Pancreas (tissue), 10 donors: ENCODE data around the gene IQCK. TPM values are rescaled to one million over a fixed set of nuclear protein-coding genes. Genes with fewer than 3 reads are reported as not detected.

Experiments
- ATAC-seq, 4 donors: fragments of 200-7000 bp; cut with Tn5 transposase; one replicate each; pipeline versions ENCODE4 v1.8.0 to v1.9.1; 2020; ENCODE audit warnings: mild to moderate bottlenecking in 4 of 4, moderate library complexity in 4 of 4
- DNase-seq, 6 donors: peaks; one replicate each; pipeline ENCODE4 v3.0.0-alpha.2; 2020
- FAIRE-seq: peaks from 2 replicates; lab custom pipeline; 2012; peaks lifted over from hg19 to GRCh38; lab: Jason Lieb, UNC
- H3K27ac ChIP-seq, 4 donors: fragments of 200-600 bp; sonication (generic); 1 replicate in 3 of 4; 2 replicates in 1 of 4; pipeline versions ENCODE4 v1.5.0 to v1.8.0; 2020
- H3K27me3 ChIP-seq, 4 donors: fragments of 200-600 bp; one replicate each; pipeline ENCODE4 v1.8.0; 2021
- H3K36me3 ChIP-seq, 3 donors: fragments of 200-600 bp; sonication (generic) in 1 of 3; one replicate each; pipeline versions ENCODE4 v1.5.0 to v1.8.0; 2020 to 2021
- H3K4me1 ChIP-seq, 3 donors: fragments of 200-600 bp; one replicate each; pipeline ENCODE4 v1.8.0; 2021
- H3K4me3 ChIP-seq, 4 donors: fragments of 200-600 bp; sonication (generic) in 2 of 4; one replicate each; pipeline versions ENCODE4 v1.5.0 to v1.8.0; 2020 to 2021
- H3K9me3 ChIP-seq, 4 donors: fragments of 200-600 bp; one replicate each; pipeline ENCODE4 v1.8.0; 2021
- whole genome bisulfite sequencing, 2 donors: extraction: QIAGEN DNeasy Blood & Tissue Kit; methylation state at CpG; one replicate each; pipeline ENCODE4 v1.1.7; 2013; 5-methylcytosine and 5-hydroxymethylcytosine counted together
- intact Hi-C, 3 donors: fragments of 100-400 bp; cut with DNase I; formaldehyde crosslinking; loops; one replicate each; pipeline versions ENCODE4 v1.11.1 to v1.14.2; 2022
- polyA plus RNA-seq, 2 donors: library from polyadenylated mRNA; stranded (reverse); fragments of 200-250 nt; gene quantifications; one replicate each; pipeline ENCODE4 v1.2.3, GENCODE V29; 2013
- total RNA-seq, 6 donors: library from RNA; stranded (reverse); fragmentation: NEBNext Ultra II Directional in 4 of 6; extraction: Animal tissue kit (Norgen Biotek cat#: 25700) in 4 of 6; gene quantifications; one replicate each; pipeline versions ENCODE4 v1.2.1 to v1.2.4, GENCODE V29; 2021 to 2023
- TF ChIP-seq, protein P1 (sequence below), 4 donors: fragments of 200-600 bp; sonication (generic) in 3 of 4; IDR thresholded peaks; one replicate each; pipeline versions ENCODE4 v1.5.0 to v1.8.0; 2021; ENCODE audit warnings: antibody characterized with exemption in 4 of 4
- donor health status: healthy with polysubstance abuse.
- donor health status: DM: no; HTN: no; CAD: no; lungs with moderate emphysema.
- donor health status: DM: no; HTN: no; CAD: no.
- donor health status: control.
- donor health status: control.
- donor health status: Bipolar disorder and iron deficiency.
- donor health status: DM: yes; HTN: yes; CAD: no.
- donor health status: DM: no; HTN: no; CAD: no.
- donor health status: DM: no; HTN: no; CAD: no.
- donor health status: DM: yes; HTN: yes; CAD: no.

The IQCK gene
- total and polyA plus RNA-seq, 8 donors, result 6.7 to 15.5 (median 10.9) TPM

GRCh38 chr16:19853132-19853741, 135.2 kb downstream of the IQCK start:
- TF ChIP-seq, protein P1, sequence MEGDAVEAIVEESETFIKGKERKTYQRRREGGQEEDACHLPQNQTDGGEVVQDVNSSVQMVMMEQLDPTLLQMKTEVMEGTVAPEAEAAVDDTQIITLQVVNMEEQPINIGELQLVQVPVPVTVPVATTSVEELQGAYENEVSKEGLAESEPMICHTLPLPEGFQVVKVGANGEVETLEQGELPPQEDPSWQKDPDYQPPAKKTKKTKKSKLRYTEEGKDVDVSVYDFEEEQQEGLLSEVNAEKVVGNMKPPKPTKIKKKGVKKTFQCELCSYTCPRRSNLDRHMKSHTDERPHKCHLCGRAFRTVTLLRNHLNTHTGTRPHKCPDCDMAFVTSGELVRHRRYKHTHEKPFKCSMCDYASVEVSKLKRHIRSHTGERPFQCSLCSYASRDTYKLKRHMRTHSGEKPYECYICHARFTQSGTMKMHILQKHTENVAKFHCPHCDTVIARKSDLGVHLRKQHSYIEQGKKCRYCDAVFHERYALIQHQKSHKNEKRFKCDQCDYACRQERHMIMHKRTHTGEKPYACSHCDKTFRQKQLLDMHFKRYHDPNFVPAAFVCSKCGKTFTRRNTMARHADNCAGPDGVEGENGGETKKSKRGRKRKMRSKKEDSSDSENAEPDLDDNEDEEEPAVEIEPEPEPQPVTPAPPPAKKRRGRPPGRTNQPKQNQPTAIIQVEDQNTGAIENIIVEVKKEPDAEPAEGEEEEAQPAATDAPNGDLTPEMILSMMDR (IDR thresholded peaks at IDR 0.05), result no peak
- DNase-seq (peak in 1 of 6 donors; percentile 3), FAIRE-seq (no peak), ATAC-seq (peak in 1 of 4 donors; percentile 66)
- intact Hi-C loops, result no loop called here
- no peaks in the 10 kb centered on the region for H3K9me3 ChIP-seq
- no peaks in the 10 kb centered on the region for H3K27me3 ChIP-seq
- H3K27ac ChIP-seq, result peak overlapping the region in 2 of 4 donors; percentile 31 to 53
- WGBS, 2 donors, result 71 to 76% methylated on average over 8 of the region's 8 CpGs
- H3K36me3 ChIP-seq, result no peaks in the 10 kb centered on the region
- H3K4me3 ChIP-seq, result no peak overlapping the region
- H3K4me1 ChIP-seq, result no peaks in the 10 kb centered on the region

GRCh38 chr16:19853742-19854542, 135.9 kb downstream of the IQCK start:
- intact Hi-C loops, result no loop called here
- DNase-seq, result peak in 1 of 6 donors; percentile 21
- 64 to 65% methylated on average over 7 of the region's 7 CpGs for WGBS, 2 donors
- Histone ChIP-seq H3K9me3 (no peaks in the 10 kb centered on the region), H3K27me3 (no peaks in the 10 kb centered on the region), H3K4me1 (no peaks in the 10 kb centered on the region), H3K27ac (peak overlapping the region in 2 of 4 donors; percentile 31 to 53), H3K4me3 (no peak overlapping the region), H3K36me3 (peaks cover 0 to 2% (median 0%) of the 10 kb centered on the region in 3 donors)
- TF ChIP-seq, protein P1 (IDR thresholded peaks at IDR 0.05), result no peak
- peak in 2 of 4 donors; percentile 32 to 38 for ATAC-seq
- FAIRE-seq, result no peak

- peaks cover 0 to 8% (median under 1%) of the 10 kb centered on the region in 3 donors for H3K36me3 ChIP-seq
- no peak for ATAC-seq
- no peaks in the 10 kb centered on the region for H3K27me3 ChIP-seq
- H3K9me3 ChIP-seq, result no peaks in the 10 kb centered on the region
- 89 to 91% methylated on average over 6 of the region's 6 CpGs for WGBS, 2 donors
- TF ChIP-seq, protein P1 (IDR thresholded peaks at IDR 0.05), result no peak
- intact Hi-C loops, result no loop called here
- FAIRE-seq, result no peak
- no peaks in the 10 kb centered on the region for H3K4me1 ChIP-seq
- no peak overlapping the region for H3K4me3 ChIP-seq
- H3K27ac ChIP-seq, result peak overlapping the region in 1 of 4 donors; percentile 53
- peak in 1 of 6 donors; percentile 24 for DNase-seq
These were observed 136.4 kb downstream of the IQCK start for GRCh38 chr16:19854543-19854876.

- H3K27me3 ChIP-seq, result no peaks in the 10 kb centered on the region
- DNase-seq (peak in 1 of 6 donors; percentile 11), ATAC-seq (no peak), FAIRE-seq (no peak)
- H3K4me1 ChIP-seq, result no peaks in the 10 kb centered on the region
- H3K9me3 ChIP-seq, result no peaks in the 10 kb centered on the region
- WGBS, 2 donors, result 89 to 91% methylated on average over 10 of the region's 10 CpGs
- peaks cover 0 to 20% (median 6%) of the 10 kb centered on the region in 3 donors for H3K36me3 ChIP-seq
- H3K27ac ChIP-seq, result no peak overlapping the region
- H3K4me3 ChIP-seq, result no peak overlapping the region
- TF ChIP-seq, protein P1 (IDR thresholded peaks at IDR 0.05), result no peak
- intact Hi-C loops, result no loop called here
These were observed 138.0 kb downstream of the IQCK start for GRCh38 chr16:19856120-19856519.
